ENCODE data around the gene WDR33. TPM values are rescaled to one million over a fixed set of nuclear protein-coding genes. Genes with fewer than 3 reads are reported as not detected.
A peak's percentile ranks its signal among the peaks of the same experiment; 100 is the strongest.

The WDR33 gene
- total and polyA plus RNA-seq, 2 of the 13 experiments (the other 11 are each of a cell fraction or from before 2014, with no cell fraction given), result 54.9 to 78.2 TPM

- TF ChIP-seq MBD4 (IDR thresholded peaks at IDR 0.05; ENCODE audit: borderline replicate concordance, low read length) (0 out of 2 replicates have a peak, but pooled peaks have one; percentile 66), ZFP36L2 (CRISPR knock-in tag; IDR thresholded peaks at IDR 0.05) (no peak), TIGD3 (CRISPR knock-in tag; IDR thresholded peaks at IDR 0.05; ENCODE audit: borderline replicate concordance) (no peak), ZBTB37 (CRISPR knock-in tag; IDR thresholded peaks at IDR 0.05) (no peak), ONECUT2 (CRISPR knock-in tag; IDR thresholded peaks at IDR 0.05) (peak; percentile 85), SP5 (CRISPR knock-in tag; IDR thresholded peaks at IDR 0.05; ENCODE audit: borderline replicate concordance, low read depth) (peak; percentile 42; the same call in 1 of the 2 replicates), ZBTB7B (CRISPR knock-in tag; IDR thresholded peaks at IDR 0.05) (no peak), LCORL (IDR thresholded peaks at IDR 0.05) (peak; percentile 77; the same call in 1 of the 2 replicates), LCORL (CRISPR knock-in tag; IDR thresholded peaks at IDR 0.05) (no peak; the same call in 1 of the 2 replicates), ZNF343 (CRISPR knock-in tag; IDR thresholded peaks at IDR 0.05) (0 out of 2 replicates have a peak, but pooled peaks have one; percentile 51), ZNF768 (CRISPR knock-in tag; IDR thresholded peaks at IDR 0.05) (no peak), ZNF446 (CRISPR knock-in tag; IDR thresholded peaks at IDR 0.05) (no peak), GABPA (IDR thresholded peaks at IDR 0.05; ENCODE audit: low read depth, low read length) (no peak), GABPA (CRISPR knock-in tag; IDR thresholded peaks at IDR 0.05; ENCODE audit: low read depth) (peak; percentile 33; the same call in 1 of the 2 replicates), FOXA3 (CRISPR knock-in tag; IDR thresholded peaks at IDR 0.05) (peak; percentile 77), RFX5 (IDR thresholded peaks at IDR 0.05; ENCODE audit: low read depth, low read length) (no peak), SRY (CRISPR knock-in tag; IDR thresholded peaks at IDR 0.05) (no peak), ATF7 (IDR thresholded peaks at IDR 0.05) (peak; percentile 46; the same call in 1 of the 2 replicates), ATF7 (CRISPR knock-in tag; IDR thresholded peaks at IDR 0.05) (no peak), ZNF720 (CRISPR knock-in tag; IDR thresholded peaks at IDR 0.05) (no peak), ARID3A (IDR thresholded peaks at IDR 0.05; ENCODE audit: low read depth, low read length) (peak; percentile 98), REST (IDR thresholded peaks at IDR 0.05; ENCODE audit: borderline replicate concordance in 1 of 2, low read depth in 1 of 2, low read length in 2 of 2) (no peak), POGZ (CRISPR knock-in tag; IDR thresholded peaks at IDR 0.05) (peak; percentile 38; the same call in 1 of the 2 replicates), ZNF782 (CRISPR knock-in tag; IDR thresholded peaks at IDR 0.05; ENCODE audit: borderline replicate concordance) (peak; percentile 70; the same call in 1 of the 2 replicates), ZNF205 (CRISPR knock-in tag; IDR thresholded peaks at IDR 0.05) (0 out of 2 replicates have a peak, but pooled peaks have one; percentile 15)
Measured at GRCh38 chr2:127784965-127785518, 25.9 kb downstream of the WDR33 start (continued).
